ENCODE results near the gene CIITA. TPM values are rescaled to one million over a fixed set of nuclear protein-coding genes. Genes with fewer than 3 reads are reported as not detected.

CIITA gene
- total and polyA plus RNA-seq, 10 of the 15 experiments (the other 5 are each of a cell fraction or from before 2014, with no cell fraction given), result 11.5 to 145 (median 49.7) TPM

DNA sequence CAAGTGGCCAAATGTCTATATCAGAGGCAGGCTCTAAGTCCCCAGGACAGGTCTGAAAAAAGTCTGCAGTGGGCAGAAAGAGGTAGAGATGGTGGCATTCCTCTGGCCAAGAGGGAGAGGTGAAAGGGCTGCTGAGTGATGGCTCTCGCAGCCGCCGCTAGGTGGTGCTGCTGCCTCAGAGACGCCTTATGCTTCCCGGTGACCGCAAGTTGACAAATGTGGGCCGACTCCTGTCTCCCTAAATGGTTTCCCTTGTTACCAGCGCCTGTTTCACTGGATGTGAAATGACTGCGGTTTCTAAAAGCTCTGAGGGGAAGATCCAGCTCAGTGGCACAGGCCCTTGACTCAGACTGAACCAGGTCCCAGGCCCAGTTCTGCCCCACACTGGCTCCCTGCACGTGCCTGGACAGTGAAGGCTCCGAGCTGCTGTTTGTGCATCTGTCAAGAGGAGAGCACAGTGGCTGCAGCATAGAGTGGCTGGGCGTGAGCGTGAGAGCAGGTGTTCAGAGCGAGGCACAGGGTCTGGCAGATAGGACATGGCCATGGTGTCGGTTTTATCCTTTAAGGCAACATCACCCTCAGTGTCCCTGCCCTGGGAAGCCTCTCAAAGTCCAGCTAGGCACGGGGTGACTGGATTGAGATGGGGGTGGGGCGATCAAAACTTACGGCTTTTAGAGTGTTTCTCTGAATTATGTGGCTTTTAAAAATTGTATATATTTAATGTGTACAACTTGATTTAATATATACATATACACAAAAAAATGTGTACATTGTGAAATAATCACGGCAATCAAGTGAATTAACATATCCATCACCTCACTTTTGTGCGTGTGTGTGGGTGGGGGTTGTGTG lies 87.3 kb downstream of the CIITA start (continued):
- no peak for TF ChIP-seq E2F8 (IDR thresholded peaks at IDR 0.05; ENCODE audit: low read depth, partially characterized antibody)
- TF ChIP-seq HSF1 (IDR thresholded peaks at IDR 0.05; ENCODE audit: low read depth, low read length), result no peak
- TF ChIP-seq TBL1XR1 (IDR thresholded peaks at IDR 0.05; ENCODE audit: low read depth, low read length), result no peak
- no peak for TF ChIP-seq TARDBP (IDR thresholded peaks at IDR 0.05; ENCODE audit: borderline replicate concordance)
- TF ChIP-seq SRF (IDR thresholded peaks at IDR 0.05; ENCODE audit: low read depth in 2 of 2, low read length in 2 of 2), result no peak
- TF ChIP-seq WRNIP1 (IDR thresholded peaks at IDR 0.05; ENCODE audit: borderline replicate concordance, low read depth, low read length), result 0 out of 2 replicates have a peak, but pooled peaks have one; percentile 66
- no peak; a peak in 1 of 3 replicates for TF ChIP-seq EGR1 (IDR thresholded peaks at IDR 0.05; ENCODE audit: borderline replicate concordance in 1 of 2, low read depth in 2 of 2, low read length in 2 of 2)
- no peak for TF ChIP-seq RCOR1 (conservative IDR thresholded peaks at IDR 0.05; ENCODE audit: low read depth, low read length)
- no peak for TF ChIP-seq ESRRA (IDR thresholded peaks at IDR 0.05; ENCODE audit: low read length)
- TF ChIP-seq TCF7 (IDR thresholded peaks at IDR 0.05; ENCODE audit: borderline replicate concordance), result no peak
- TF ChIP-seq EP300 (IDR thresholded peaks at IDR 0.05; ENCODE audit: borderline replicate concordance in 1 of 2, control insufficient read depth in 1 of 2, low read depth in 2 of 2, low read length in 2 of 2), result peak; percentile 35 to 38; a peak in 2 of 4 replicates
- no peak for TF ChIP-seq SPI1 (IDR thresholded peaks at IDR 0.05; ENCODE audit: borderline replicate concordance, insufficient read depth, low read depth, low read length)
- TF ChIP-seq TCF3 (IDR thresholded peaks at IDR 0.05; ENCODE audit: borderline replicate concordance, insufficient read depth, low read depth, low read length), result peak; percentile 83; the same call in 1 of the 2 replicates
- no peak for TF ChIP-seq SREBF1 (IDR thresholded peaks at IDR 0.05; ENCODE audit: low read length)
- TF ChIP-seq BHLHE40 (IDR thresholded peaks at IDR 0.05; ENCODE audit: borderline replicate concordance in 1 of 2, low read depth in 2 of 2, low read length in 1 of 2), result peak; percentile 99
- peak; percentile 87 for TF ChIP-seq RAD21 (IDR thresholded peaks at IDR 0.05; ENCODE audit: insufficient read depth, low read depth, low read length)
- TF ChIP-seq MXI1 (IDR thresholded peaks at IDR 0.05; ENCODE audit: low read depth, low read length), result peak; percentile 32
- TF ChIP-seq ZZZ3 (IDR thresholded peaks at IDR 0.05; ENCODE audit: control insufficient read depth, insufficient read length, low read depth), result no peak
- TF ChIP-seq BRCA1 (IDR thresholded peaks at IDR 0.05; ENCODE audit: low read depth, low read length), result no peak
- TF ChIP-seq RELA (IDR thresholded peaks at IDR 0.05; ENCODE audit: borderline replicate concordance, partially characterized antibody), result peak; percentile 70
- no peak for TF ChIP-seq CBX5 (IDR thresholded peaks at IDR 0.05; ENCODE audit: low read depth)
- TF ChIP-seq ZNF24 (IDR thresholded peaks at IDR 0.05), result peak; percentile 62
- TF ChIP-seq HDAC6 (IDR thresholded peaks at IDR 0.05; ENCODE audit: unreplicated experiment), result no peak
- no peak for TF ChIP-seq NFYB (IDR thresholded peaks at IDR 0.05; ENCODE audit: insufficient read depth, low read depth, low read length)
- TF ChIP-seq ETV6 (conservative IDR thresholded peaks at IDR 0.05 in 1 of 2, IDR thresholded peaks at IDR 0.05 in 1 of 2; ENCODE audit: borderline replicate concordance in 1 of 2, low read depth in 1 of 2), result 0 out of 4 replicates have a peak, but pooled peaks of 1 of the 2 experiments have one; percentile 61
